Raji (cell line): ENCODE data around the gene FIS1.

Source experiments
- POLR2A ChIP-seq: IDR thresholded peaks from 2 replicates; pipeline ENCODE4 v1.6.1; 2011; ENCODE audit warnings: low read depth, low read length, control low read depth; ENCODE audit not compliant: insufficient read depth

Gene FIS1

DNA sequence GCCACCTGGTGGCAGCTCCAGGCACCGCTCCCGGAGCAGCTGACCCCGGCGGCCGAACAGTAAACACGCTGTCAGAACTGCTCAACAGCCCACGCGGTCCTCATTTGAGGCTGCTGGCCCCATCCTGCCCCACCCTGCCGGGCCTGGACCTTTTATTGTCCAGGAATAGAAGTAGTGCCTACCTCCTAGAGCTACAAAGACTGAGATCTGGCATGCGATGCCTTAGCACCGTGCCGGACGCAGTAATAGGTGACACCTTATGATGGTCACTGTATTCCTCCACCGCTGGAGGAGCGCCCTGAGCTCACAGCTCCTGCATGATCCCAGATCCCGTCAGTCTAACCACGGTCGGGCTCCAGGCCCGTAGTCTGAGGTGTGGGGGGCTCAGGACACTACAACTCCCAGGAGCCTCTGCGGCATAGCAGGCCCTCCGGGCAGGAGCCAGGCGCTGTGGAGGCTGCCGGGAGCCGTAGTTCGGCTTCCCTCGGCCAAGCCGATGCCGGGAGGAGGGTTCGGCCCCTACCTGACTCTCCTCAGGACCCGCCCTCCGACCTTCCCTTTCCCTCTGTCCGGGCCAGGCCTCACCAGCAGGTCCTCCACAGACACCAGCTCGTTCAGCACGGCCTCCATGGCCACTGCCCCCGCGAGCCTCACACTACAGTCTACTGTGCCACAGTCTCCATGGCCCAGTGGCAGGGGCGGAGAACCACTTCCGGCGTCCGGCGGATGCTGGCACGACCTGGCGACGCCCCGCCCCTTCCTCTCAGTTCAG lies at the start of gene FIS1:
Gene FIS1, minus strand, starts transcription at position 707 of the 772 bp plus-strand sequence. Its CDS starts 77 bp downstream, at position 630.
- TF ChIP-seq POLR2A, result peak; percentile 82

DNA sequence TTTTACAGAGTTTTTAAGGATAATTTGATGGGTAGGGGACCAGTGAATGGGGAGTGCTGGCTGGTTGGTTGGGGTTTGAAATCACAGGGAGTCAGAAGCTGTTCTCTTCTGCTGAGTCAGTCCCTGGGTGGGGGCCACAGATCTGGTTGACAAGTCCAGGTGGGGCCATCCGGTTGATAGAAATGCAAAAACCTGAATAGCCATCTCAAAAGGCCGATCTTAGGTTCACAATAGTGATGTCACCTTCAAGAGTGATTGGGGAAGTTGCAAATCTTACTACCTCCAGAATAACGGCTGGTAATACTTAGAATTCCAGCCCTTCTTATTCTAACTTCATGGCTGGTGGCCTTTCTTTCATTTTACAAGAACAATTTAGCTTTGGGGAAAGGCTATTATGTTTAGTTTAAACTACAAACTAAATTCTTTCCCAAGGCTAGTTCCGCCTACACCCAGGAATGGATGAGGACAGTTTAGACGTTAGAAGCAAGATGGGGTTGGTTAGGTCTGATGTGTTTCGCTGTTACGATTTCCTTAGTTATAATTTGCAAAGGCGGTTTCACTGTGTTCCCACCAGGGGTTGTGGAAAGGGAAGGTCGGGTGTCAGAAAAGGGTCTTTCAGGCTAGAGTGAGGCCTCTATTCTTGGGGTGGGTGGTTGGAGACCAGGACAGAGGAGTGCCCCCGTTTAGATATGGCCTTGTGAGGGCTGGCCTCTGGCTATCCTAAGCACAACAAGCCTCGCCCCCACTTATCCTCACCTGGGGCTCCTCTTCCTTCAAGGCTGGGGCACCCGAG lies 49.4 kb upstream of the FIS1 start:
- TF ChIP-seq POLR2A, result no peak

DNA sequence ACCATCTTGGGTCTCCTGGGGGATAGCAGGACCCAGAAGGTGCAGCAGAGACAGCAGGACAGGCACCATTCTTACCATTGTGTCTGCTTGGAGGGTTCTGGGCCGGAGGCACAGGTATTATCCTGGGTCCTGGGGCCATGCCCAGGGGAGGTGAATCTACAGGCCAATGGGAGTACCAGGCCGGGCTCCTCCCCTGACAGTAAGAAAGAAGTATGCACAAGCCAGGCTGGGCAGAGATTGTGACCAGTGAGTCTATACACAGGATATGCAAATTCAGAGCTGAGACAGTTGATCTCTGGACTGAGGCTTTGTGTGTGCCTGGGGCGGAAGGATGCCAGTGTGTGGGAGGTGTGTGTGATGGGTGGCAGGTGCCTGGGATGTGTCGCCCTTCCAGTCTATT lies 44.8 kb upstream of the FIS1 start:
- TF ChIP-seq POLR2A, result peak; percentile 49; the same call in 1 of the 2 replicates

DNA sequence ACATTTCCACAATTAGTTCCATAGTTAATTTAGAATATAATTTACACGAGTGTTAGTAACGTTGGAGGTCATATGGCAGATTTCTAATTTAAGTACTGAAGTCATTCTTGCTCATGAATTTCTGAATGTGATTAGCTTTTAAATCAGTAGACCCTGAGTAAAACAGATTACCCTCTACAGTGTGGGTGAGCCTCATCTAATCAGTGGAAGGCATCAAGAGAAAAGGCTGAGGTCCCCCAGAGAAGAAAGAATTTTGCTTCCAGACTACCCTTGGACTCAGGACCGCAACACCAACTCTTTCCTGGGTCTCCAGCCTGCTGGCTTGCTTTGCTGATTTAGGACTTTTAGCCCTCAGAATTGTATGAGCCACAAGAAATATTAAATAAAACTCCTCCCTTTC lies 43.6 kb upstream of the FIS1 start:
- no peak for TF ChIP-seq POLR2A

DNA sequence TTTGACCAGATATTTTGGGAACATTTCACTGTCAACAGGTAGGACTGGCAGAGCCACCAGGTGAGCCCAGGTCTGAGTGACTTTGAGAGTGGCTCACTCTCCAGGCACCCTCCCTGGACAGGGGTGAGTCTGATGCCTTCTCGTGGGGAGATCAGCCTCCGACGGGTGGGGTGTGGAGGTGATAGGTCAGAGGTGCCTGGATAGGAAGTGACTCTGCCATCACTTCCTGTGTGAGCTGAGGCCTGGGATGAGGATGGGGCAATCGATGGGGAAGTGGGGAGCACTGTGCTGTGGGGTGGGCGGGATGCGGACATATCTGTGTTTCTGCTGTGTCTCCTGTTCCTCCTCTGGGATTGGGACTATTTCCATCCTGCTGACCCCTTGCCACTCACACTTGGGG lies 42.2 kb upstream of the FIS1 start:
- TF ChIP-seq POLR2A, result no peak

DNA sequence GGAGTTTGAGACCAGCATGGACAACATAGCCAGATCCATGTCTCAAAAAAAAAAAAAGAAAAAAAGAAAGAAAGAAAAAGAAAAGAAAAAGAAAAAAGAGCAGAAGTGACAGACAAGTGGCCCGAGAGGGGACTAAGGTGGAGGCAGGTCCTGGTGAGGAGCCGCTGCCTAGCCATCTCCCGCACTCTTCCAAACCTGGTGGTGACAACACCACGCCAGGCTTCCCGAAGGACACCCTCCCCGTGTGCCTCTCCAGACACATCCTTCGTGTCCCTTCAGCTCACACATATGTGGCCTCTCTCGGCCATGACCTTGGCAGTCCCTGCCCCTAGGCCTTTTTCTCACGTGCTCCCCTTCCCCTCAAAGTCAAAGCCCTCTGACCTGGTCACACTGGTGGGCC lies 40.3 kb upstream of the FIS1 start:
- TF ChIP-seq POLR2A, result no peak

DNA sequence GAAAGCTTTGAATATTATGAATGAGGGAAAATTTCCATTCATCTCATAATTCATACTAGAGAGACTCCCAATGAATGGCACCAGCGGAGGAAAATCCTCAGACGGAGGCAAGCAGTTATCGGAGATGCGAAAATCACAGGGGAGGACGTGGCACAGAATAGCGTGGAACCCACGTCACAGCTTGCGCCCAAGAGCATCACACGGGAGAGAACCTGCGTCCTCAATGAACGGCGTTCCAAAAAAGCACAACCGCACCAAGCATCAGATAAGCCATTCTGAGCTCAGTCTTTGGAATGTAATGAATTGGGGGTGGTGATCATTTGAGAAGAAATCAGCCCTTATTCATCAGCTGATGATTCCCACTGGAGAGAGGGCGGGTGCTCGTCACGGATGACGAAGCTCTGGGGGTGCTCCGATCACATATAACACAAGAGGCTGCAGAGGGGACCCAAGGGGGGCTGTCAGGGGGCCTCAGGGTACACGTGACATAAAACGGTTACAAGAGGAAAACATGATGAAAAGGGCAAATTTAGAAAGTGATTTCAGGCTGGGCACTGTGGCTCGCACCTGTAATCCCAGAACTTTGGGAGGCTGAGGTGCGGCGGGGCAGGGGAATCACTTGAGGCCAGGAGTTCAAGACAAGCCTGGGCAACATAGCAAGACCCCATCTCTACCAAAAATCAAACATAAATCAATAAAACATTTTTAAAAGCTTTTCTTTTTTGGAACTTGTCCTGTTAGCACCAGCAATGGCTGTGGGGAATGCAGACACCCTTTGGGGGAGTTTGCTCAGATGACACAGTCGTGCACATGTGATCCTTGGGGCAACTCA lies 33.8 kb upstream of the FIS1 start:
- TF ChIP-seq POLR2A, result no peak

DNA sequence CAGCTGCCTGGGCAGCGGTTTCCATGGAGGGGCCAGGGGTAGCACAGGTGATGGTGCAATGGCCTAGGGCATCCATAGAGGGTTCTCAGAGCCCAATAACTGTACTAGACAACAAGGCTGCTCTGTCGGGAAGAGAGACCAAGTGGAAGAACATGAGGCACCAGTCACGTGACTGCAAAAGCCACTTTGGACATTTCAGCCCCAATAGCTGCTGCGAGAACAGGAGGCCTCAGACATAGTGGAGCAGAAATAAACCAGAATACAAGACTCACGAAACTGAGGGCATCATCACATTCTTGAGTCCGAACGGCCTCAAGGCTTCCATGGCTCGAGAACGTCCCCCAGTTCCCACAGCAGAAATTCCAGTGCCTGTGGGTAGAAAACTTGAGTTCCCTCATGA lies 32.3 kb upstream of the FIS1 start:
- no peak for TF ChIP-seq POLR2A

DNA sequence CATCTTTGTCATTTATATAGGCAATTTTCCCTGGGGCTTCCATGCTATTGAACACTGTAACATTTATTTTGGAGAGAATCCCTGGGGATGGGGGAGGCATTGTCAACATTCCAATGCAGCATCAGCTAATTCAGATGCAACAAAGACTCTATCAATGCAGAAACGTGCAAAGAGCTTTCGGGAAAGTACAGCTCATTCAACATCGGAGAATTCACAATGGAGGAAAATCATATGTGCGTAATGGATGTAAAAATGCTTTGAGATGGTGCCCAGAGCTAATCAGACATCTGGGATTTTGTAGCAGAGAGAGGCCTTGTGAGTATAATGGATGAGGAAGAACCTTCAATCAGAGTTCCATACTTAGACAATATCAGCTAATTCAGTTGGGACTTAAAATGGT lies 28.3 kb upstream of the FIS1 start:
- TF ChIP-seq POLR2A, result no peak

DNA sequence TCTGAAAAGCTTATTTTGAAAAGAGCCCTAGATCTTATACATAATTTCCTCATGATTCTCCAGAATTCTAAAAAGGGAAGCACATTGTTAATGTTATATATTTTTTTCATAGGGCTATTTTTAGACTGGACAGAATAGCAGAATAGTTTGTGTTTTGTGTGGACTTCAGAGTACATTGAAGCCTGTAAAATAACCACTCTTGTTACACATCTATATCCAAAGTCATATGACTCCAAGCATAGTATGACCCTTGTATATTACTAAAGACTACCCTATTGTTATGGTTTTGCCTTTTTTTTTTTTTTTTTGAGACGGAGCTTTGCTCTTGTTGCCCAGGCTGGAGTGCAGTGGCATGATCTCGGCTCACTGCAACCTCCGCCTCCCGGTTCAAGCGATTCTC lies 26.1 kb upstream of the FIS1 start:
- TF ChIP-seq POLR2A, result no peak

DNA sequence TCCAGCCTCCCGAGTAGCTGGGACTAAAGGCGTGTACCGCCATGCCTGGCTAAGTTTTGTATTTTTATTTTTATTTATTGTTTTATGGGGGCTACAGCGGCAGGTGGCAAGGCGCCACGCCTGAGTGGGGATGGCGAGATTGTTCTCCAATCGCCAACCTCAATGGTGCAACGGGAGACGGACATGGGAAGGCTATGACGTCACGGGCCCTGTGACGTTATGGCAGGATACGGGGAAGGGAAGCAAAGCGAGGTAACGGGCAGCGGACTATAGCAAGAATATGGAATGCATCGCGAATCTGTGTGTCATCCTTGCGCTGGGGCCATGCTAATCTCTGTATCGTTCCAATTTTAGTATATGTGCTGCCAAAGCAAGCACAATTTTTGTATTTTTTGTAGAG lies 24.8 kb upstream of the FIS1 start:
- TF ChIP-seq POLR2A, result no peak

DNA sequence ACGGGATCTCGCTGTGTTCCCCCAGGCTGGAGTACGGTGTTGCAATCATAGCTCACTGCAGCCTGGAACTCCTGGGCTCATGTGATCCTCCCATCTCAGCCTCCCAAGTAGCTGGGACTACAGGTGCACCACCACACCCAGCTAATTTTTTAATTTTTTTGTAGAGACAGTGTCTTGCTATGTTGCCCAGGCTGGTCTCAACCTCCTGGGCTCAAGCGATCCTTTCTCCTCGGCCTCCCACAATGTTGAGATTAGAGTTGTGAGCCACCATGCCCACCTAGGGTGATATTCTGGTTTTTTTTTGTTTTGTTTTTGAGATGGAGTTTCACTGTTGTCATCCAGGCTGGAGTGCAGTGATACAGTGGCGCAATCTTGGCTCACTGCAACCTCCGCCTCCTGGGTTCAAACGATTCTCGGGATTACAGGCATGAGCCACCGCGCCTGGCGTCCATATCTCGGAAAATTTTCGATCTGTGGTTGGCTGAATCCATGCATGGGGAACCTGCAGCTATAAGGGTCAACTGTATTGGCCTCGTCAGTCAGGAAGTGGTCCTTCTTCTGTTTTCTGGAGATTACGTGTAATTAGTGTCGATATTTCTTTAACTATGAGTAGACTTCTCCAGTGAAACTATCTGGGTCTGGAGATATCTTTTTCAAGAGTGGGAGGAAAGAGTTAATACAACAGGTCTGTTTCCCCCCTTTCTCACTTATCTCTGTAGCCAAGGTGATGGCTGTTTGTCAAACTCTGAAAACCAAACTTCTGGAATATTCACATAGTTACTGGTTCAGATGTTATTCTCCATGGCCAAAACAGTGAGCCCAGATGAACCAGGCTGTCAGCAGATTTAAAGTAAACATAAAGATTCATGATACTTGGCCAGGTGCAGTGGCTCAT lies 21.0 kb upstream of the FIS1 start:
- no peak for TF ChIP-seq POLR2A

DNA sequence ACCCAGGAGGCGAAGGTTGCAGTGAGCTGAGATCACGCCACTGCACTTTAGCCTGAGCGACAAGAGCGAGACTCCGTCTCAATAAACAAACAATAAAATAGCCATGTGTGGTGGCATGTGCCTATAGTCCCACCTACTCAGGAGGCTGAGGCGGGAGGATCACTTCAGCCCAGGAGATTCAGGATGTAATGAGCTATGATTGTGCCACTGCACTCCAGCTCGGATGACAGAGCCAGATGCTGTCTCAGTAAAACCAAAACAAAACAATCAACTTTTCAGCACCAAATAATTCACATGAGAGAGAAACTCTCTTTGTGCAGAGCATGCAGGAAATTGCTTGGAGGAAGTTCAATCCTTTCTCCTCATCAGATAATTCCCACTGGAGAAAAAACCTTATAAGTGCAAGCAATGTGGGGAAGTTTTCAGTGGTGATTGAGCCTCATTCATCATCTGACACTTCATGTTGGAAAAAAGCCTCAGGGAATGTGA lies 13.4 kb upstream of the FIS1 start:
- TF ChIP-seq POLR2A, result no peak

DNA sequence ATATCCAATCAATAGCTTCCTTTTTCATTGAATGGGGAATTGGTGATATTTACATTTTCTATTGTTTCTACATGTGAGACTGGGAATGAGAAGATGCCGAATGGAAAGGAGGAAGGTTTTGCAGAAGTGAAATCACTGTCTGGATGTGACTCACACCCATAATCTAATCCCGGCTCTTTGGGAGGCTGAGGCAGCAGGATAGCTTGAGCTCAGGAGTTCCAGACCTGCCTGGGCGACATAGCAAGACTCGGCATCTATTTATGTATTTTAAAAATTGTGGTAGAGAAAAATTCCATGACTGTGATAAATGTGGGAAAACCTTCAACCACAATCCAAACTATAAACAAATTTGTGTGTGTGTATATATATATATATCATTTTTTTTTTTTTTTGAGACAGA lies 10.9 kb upstream of the FIS1 start:
- TF ChIP-seq POLR2A, result no peak
